Stimulated activated memory B cell treated with anti-CD40 and anti-IgM and Interleukin-4, amounts not matched to agents 10 μg/mL and 1 μg/mL and 100 μg/mL, for 72 hours (primary cell): Measurements from ENCODE around the gene NOXO1.

Experiments
- ATAC-seq: fragments of 150-1000 bp; cut with Tn5 transposase; 2 replicates; pipeline ENCODE4 v1.10.0; 2021
- H3K27ac Mint-ChIP-seq: one replicate; pipeline ENCODE4 v1.8.0; 2022; ENCODE audit warnings: mild to moderate bottlenecking, mixed read lengths
- H3K27me3 Mint-ChIP-seq: one replicate; pipeline ENCODE4 v1.8.0; 2022; ENCODE audit warnings: mixed read lengths
- H3K36me3 Mint-ChIP-seq: one replicate; pipeline ENCODE4 v1.8.0; 2022; ENCODE audit warnings: mixed read lengths
- H3K4me1 Mint-ChIP-seq: one replicate; pipeline ENCODE4 v1.8.0; 2022; ENCODE audit warnings: mixed read lengths
- H3K4me3 Mint-ChIP-seq: one replicate; pipeline ENCODE4 v1.8.0; 2022; ENCODE audit warnings: mild to moderate bottlenecking, moderate library complexity, mixed read lengths
- H3K9me3 Mint-ChIP-seq: one replicate; pipeline ENCODE4 v1.8.0; 2022; ENCODE audit warnings: mixed read lengths

Gene NOXO1

GRCh38 chr16:1981398-1981836, at the start of gene NOXO1:
Gene NOXO1 (minus strand): TSS chr16:1981469. CDS start chr16:1981179, 290 bp downstream.
- Mint-ChIP-seq H3K36me3 (peaks cover 30% of the 10 kb centered on the region), H3K4me3 (no peak within 1 kb of the TSS), H3K4me1 (peaks cover 56% of the 10 kb centered on the region), H3K27me3 (peaks cover 42% of the 10 kb centered on the region), H3K9me3 (no peaks in the 10 kb centered on the region), H3K27ac (no peak within 1 kb of the TSS)
- peak; percentile 25 for ATAC-seq

- Mint-ChIP-seq H3K4me1 (peaks cover 29% of the 10 kb centered on the region), H3K36me3 (no peaks in the 10 kb centered on the region), H3K4me3 (no peak overlapping the region), H3K9me3 (no peaks in the 10 kb centered on the region), H3K27me3 (peaks cover 52% of the 10 kb centered on the region), H3K27ac (no peak overlapping the region)
- ATAC-seq: no peak
Observed at GRCh38 chr16:2030036-2030435, 48.8 kb upstream of the NOXO1 start.

DNA sequence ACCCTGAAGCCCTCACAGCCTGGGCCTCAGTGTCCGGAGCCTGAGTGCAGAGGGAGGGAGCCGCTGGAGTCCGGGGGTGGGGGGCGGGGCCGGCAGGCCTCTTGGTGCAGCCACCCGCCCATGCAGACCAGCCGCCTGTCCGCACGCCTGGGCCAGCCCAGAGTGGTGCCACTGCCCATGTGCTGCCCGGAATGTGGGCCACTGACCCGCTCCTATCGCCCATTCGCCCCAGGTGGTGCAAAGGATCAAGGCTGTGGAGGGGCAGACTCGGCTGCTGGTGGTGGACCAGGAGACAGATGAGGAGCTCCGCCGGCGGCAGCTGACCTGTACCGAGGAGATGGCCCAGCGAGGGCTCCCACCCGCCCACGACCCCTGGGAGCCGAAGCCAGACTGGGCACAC, 48.1 kb upstream of the NOXO1 start:
- no peaks in the 10 kb centered on the region for H3K9me3 Mint-ChIP-seq
- no peak overlapping the region for H3K4me3 Mint-ChIP-seq
- no peak for ATAC-seq

DNA sequence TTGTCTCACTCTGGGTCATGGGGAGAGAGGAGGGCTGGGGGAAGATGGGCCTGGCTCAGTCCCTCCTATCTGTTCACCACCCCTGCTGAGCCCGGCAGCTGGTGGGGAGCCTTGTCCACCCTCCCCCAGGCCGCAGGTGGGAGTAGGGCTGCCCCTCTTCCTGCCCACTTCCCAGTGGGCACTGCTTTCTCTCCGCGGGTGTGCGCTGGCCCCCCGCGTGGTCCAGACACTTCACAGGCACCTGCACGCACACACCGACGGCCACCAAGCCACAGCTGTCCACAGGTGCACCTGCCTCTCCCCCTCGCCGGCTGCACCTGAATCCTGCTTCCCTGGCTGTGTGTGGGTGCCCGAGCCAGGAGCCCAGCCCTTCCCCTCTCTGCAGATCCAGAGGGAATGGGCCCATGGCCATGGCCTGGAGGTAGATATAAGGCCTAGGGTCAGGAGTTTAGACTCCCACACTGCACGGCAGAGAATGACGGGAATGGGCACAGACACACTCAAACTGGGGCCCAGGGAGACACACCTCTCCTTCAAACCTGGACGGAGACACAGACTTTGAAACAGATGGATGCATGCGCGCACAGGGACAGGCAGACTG, 47.5 kb upstream of the NOXO1 start:
- peaks cover 58% of the 10 kb centered on the region for H3K27me3 Mint-ChIP-seq

More for the DNA sequence above, 48.1 kb upstream of the NOXO1 start:
- Mint-ChIP-seq H3K27me3 (peaks cover 53% of the 10 kb centered on the region), H3K4me1 (peaks cover 31% of the 10 kb centered on the region), H3K36me3 (no peaks in the 10 kb centered on the region), H3K27ac (no peak overlapping the region)

GRCh38 chr16:2028146-2028545, 46.9 kb upstream of the NOXO1 start:
- no peak overlapping the region for H3K27ac Mint-ChIP-seq
- H3K27me3 Mint-ChIP-seq: peaks cover 61% of the 10 kb centered on the region
- no peaks in the 10 kb centered on the region for H3K9me3 Mint-ChIP-seq
- H3K4me1 Mint-ChIP-seq: peaks cover 30% of the 10 kb centered on the region
- no peak overlapping the region for H3K4me3 Mint-ChIP-seq
- no peaks in the 10 kb centered on the region for H3K36me3 Mint-ChIP-seq
- ATAC-seq: no peak

More for the DNA sequence above, 47.5 kb upstream of the NOXO1 start:
- peaks cover 33% of the 10 kb centered on the region for H3K4me1 Mint-ChIP-seq
- ATAC-seq: no peak
- H3K4me3 Mint-ChIP-seq: no peak overlapping the region
- no peaks in the 10 kb centered on the region for H3K36me3 Mint-ChIP-seq
- no peaks in the 10 kb centered on the region for H3K9me3 Mint-ChIP-seq
- no peak overlapping the region for H3K27ac Mint-ChIP-seq

- peaks cover 64% of the 10 kb centered on the region for H3K27me3 Mint-ChIP-seq
- no peak overlapping the region for H3K27ac Mint-ChIP-seq
- no peaks in the 10 kb centered on the region for H3K36me3 Mint-ChIP-seq
- peak; percentile 20 for ATAC-seq
- no peaks in the 10 kb centered on the region for H3K9me3 Mint-ChIP-seq
- peak overlapping the region; percentile 58 for H3K4me3 Mint-ChIP-seq
- H3K4me1 Mint-ChIP-seq: peaks cover 30% of the 10 kb centered on the region
Observed at GRCh38 chr16:2027024-2028010, 46.0 kb upstream of the NOXO1 start.

DNA sequence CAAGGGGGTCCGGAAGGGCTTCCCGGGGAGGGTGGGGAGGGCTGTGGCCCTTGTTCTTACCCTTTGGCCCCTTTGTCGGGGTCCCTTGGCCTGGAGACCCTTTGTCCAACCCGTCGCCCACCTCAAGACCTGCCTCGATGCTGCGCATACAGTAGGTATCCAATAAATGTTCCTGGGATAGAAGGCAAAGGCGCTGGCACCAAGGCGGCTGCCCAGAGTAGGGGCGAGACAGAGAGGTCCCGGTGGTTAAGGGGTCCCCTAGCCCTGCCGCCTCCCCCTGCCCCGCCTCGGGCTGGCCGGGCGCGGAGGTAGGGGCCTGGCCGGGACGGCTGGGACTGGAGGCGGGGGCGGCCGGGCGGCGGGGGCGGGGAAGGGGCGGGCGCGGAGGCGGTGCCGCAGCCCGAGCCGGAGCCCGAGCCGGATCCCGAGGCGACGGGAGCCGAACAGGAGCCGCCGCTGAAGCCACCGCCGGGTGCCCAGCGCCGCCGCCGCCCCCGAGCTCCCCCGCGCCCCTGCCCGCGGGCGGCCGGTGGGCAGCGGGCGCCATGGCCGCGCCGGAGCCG, 45.3 kb upstream of the NOXO1 start, which contains the start of gene NHERF2:
Gene NHERF2, plus strand, starts transcription at position 442 of the 563 bp plus-strand sequence. Its CDS starts 104 bp downstream, at position 546.
- H3K36me3 Mint-ChIP-seq: no peaks in the 10 kb centered on the region
- H3K4me1 Mint-ChIP-seq: peaks cover 26% of the 10 kb centered on the region
- no peaks in the 10 kb centered on the region for H3K9me3 Mint-ChIP-seq
- H3K27me3 Mint-ChIP-seq: peaks cover 64% of the 10 kb centered on the region
- ATAC-seq: no peak
- no peak within 1 kb of the TSS for H3K27ac Mint-ChIP-seq
- peak within 1 kb of the TSS; percentile 60 for H3K4me3 Mint-ChIP-seq

DNA sequence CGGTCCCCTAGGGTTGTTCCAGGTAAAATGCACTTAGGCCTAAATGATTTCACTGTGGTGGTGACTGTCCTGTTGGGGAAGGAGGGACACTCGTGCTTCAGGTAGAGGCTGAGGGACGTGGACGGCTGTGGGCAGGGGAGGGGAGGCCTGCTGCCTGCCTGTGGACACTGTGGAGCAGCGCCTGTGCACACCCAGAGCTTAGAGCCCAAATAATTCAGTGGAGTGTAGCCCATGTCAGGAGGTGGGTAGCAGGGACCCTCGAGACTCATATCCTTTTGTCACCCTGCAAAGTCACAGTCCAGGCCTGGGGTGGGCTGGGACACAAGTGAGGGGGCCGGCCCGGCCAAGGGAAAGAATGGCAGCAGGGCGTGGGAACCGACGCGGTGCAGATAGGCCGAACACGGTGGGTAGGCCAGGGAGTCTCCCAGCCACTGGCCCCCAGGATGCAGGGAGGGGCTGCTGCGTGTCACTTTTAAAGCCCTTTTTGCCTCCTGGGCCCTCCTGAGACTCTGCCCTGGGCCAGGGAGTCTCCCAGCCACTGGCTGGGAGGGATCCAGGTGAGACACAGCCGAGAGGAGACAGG, 44.7 kb upstream of the NOXO1 start:
- Mint-ChIP-seq H3K36me3 (no peaks in the 10 kb centered on the region), H3K4me1 (peaks cover 26% of the 10 kb centered on the region), H3K27me3 (peaks cover 69% of the 10 kb centered on the region), H3K9me3 (no peaks in the 10 kb centered on the region), H3K27ac (no peak overlapping the region), H3K4me3 (peak overlapping the region; percentile 60)
- ATAC-seq: no peak

GRCh38 chr16:2025251-2025650, 44.0 kb upstream of the NOXO1 start:
- H3K4me1 Mint-ChIP-seq: peaks cover 33% of the 10 kb centered on the region
- no peaks in the 10 kb centered on the region for H3K9me3 Mint-ChIP-seq
- no peaks in the 10 kb centered on the region for H3K36me3 Mint-ChIP-seq
- H3K27ac Mint-ChIP-seq: no peak overlapping the region
- peaks cover 76% of the 10 kb centered on the region for H3K27me3 Mint-ChIP-seq
- ATAC-seq: no peak
- H3K4me3 Mint-ChIP-seq: peak overlapping the region; percentile 12

DNA sequence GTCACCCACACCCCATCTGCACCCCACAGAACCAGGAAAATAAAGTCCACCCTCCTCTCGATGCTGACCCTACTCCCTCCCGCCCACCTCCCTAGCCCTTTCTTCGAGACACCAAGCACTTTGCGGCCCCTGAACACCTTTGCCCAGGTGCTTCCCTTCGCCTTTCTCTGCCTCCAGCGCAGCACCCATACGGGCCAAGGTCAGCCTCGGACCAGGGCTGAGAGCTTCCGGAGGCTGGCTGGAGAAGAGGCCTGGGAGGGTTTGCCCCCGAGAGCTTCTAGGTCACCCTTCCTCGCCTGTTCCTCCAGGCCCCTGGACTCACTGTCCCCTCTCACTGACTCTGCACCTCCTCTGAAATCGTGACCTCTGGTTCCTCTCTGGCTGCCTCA, 42.8 kb upstream of the NOXO1 start:
- H3K9me3 Mint-ChIP-seq: no peaks in the 10 kb centered on the region
- no peak for ATAC-seq
- H3K4me1 Mint-ChIP-seq: peaks cover 33% of the 10 kb centered on the region
- peaks cover 74% of the 10 kb centered on the region for H3K27me3 Mint-ChIP-seq
- H3K27ac Mint-ChIP-seq: peak overlapping the region; percentile 39
- H3K36me3 Mint-ChIP-seq: no peaks in the 10 kb centered on the region
- peak overlapping the region; percentile 26 for H3K4me3 Mint-ChIP-seq

GRCh38 chr16:2023092-2024031, 42.1 kb upstream of the NOXO1 start:
- ATAC-seq: peak; percentile 88
- Mint-ChIP-seq H3K36me3 (no peaks in the 10 kb centered on the region), H3K4me3 (peak overlapping the region; percentile 72), H3K27ac (peak overlapping the region; percentile 75), H3K27me3 (peaks cover 74% of the 10 kb centered on the region), H3K9me3 (no peaks in the 10 kb centered on the region), H3K4me1 (peaks cover 33% of the 10 kb centered on the region)

DNA sequence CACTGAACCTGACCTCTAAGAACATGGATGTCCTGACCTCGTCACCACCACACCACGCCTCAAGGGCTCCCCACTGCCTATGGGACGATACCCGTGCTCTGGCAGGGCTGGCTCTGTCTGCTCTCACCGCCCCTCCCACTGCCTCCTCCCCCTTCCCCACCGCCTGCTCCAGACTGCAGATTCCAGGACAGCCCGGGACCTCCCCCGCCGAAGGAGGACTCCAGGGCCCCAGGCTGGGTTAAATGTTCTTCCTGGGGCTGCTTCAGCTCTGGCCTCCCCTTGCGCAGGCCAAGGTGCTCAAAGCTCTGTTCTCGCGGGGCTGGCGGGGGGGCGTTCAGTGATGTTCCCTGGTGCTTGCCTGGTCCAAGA, 41.4 kb upstream of the NOXO1 start:
- Mint-ChIP-seq H3K27ac (peak overlapping the region; percentile 75), H3K9me3 (no peaks in the 10 kb centered on the region), H3K4me3 (peak overlapping the region; percentile 72), H3K27me3 (peaks cover 75% of the 10 kb centered on the region), H3K36me3 (no peaks in the 10 kb centered on the region), H3K4me1 (peaks cover 33% of the 10 kb centered on the region)
- peak; percentile 39 for ATAC-seq

GRCh38 chr16:2019921-2020831, 38.9 kb upstream of the NOXO1 start:
- ATAC-seq: no peak
- peak overlapping the region; percentile 58 for H3K4me3 Mint-ChIP-seq
- no peaks in the 10 kb centered on the region for H3K36me3 Mint-ChIP-seq
- H3K27ac Mint-ChIP-seq: no peak overlapping the region
- peaks cover 66% of the 10 kb centered on the region for H3K27me3 Mint-ChIP-seq
- H3K9me3 Mint-ChIP-seq: no peaks in the 10 kb centered on the region
- peaks cover 25% of the 10 kb centered on the region for H3K4me1 Mint-ChIP-seq
